Neural progenitor cell (in vitro differentiated cells): ENCODE results near the gene LGALS7B. TPM values are rescaled to one million over a fixed set of nuclear protein-coding genes. Genes with fewer than 3 reads are reported as not detected.
"Not testable (repeated sequence)": the region's sequence is repeated elsewhere in the genome, so short reads cannot be mapped to it uniquely, and the experiment has no call there.

Experiments used
- DNase-seq: peaks from one replicate; pipeline ENCODE4 v3.0.0-alpha.2; 2016; ENCODE audit warnings: low spot score
- H2AFZ ChIP-seq: fragments of 200-600 bp; sonication (generic); replicated peaks from 2 replicates; pipeline ENCODE4 v1.6.1; 2016; ENCODE audit warnings: antibody characterized with exemption
- H3F3A ChIP-seq: fragments of 200-600 bp; sonication (generic); 2 replicates; pipeline ENCODE4 v1.6.1; 2016; ENCODE audit warnings: antibody characterized with exemption, low read depth
- H3K27ac ChIP-seq: fragments of 200-600 bp; sonication (generic); 2 replicates; pipeline ENCODE4 v1.5.1; 2016; ENCODE audit warnings: mild to moderate bottlenecking
- H3K27me3 ChIP-seq: fragments of 200-600 bp; sonication (generic); 2 replicates; pipeline ENCODE4 v1.6.1; 2016; ENCODE audit warnings: mild to moderate bottlenecking, moderate library complexity
- H3K36me3 ChIP-seq: fragments of 200-600 bp; sonication (generic); 2 replicates; pipeline ENCODE4 v1.5.1; 2016
- H3K4me1 ChIP-seq: fragments of 200-600 bp; sonication (generic); 2 replicates; pipeline ENCODE4 v1.6.1; 2016; ENCODE audit warnings: mixed run types
- H3K4me2 ChIP-seq: fragments of 200-600 bp; sonication (generic); 2 replicates; pipeline ENCODE4 v1.6.1; 2016
- H3K4me3 ChIP-seq: fragments of 200-600 bp; sonication (generic); 2 replicates; pipeline ENCODE4 v1.5.1; 2016
- H3K79me2 ChIP-seq: fragments of 200-600 bp; sonication (generic); 2 replicates; pipeline ENCODE4 v1.6.1; 2016; ENCODE audit warnings: low read depth
- H3K9ac ChIP-seq: fragments of 200-600 bp; sonication (generic); 2 replicates; pipeline ENCODE4 v1.6.1; 2016
- H3K9me3 ChIP-seq: fragments of 200-600 bp; sonication (generic); 2 replicates; pipeline ENCODE4 v1.5.1; 2016; ENCODE audit warnings: low read depth
- H4K20me1 ChIP-seq: fragments of 200-600 bp; sonication (generic); 2 replicates; pipeline ENCODE4 v1.6.1; 2016; ENCODE audit warnings: low read depth
- H3K27ac Mint-ChIP-seq: 3 replicates; pipeline ENCODE4 v1.8.0; 2021; ENCODE audit warnings: mixed read lengths
- H3K27me3 Mint-ChIP-seq: 2 replicates; pipeline ENCODE4 v1.8.0; 2022; ENCODE audit warnings: low read depth, mild to moderate bottlenecking, inconsistent platforms, moderate library complexity, mixed read lengths; ENCODE audit not compliant: insufficient read depth
- H3K36me3 Mint-ChIP-seq: 3 replicates; pipeline ENCODE4 v1.8.0; 2021; ENCODE audit warnings: mixed read lengths
- H3K4me1 Mint-ChIP-seq: 3 replicates; pipeline ENCODE4 v1.8.0; 2021; ENCODE audit warnings: mixed read lengths
- H3K4me3 Mint-ChIP-seq: 3 replicates; pipeline ENCODE4 v1.8.0; 2021; ENCODE audit warnings: mild to moderate bottlenecking, moderate library complexity, mixed read lengths
- H3K9me3 Mint-ChIP-seq: 3 replicates; pipeline ENCODE4 v1.8.0; 2020; ENCODE audit warnings: mixed read lengths
- EZH2 ChIP-seq: fragments of 200-600 bp; sonication (generic); IDR thresholded peaks from 2 replicates; pipeline ENCODE4 v1.6.1; 2017; ENCODE audit warnings: antibody characterized with exemption, mild to moderate bottlenecking, moderate library complexity
- EZH2phosphoT487 ChIP-seq: fragments of 200-600 bp; sonication (generic); IDR thresholded peaks from 2 replicates; pipeline ENCODE4 v1.6.1; 2017; ENCODE audit warnings: antibody characterized with exemption
- total RNA-seq: library from RNA; depleted of rRNA; stranded (reverse); fragments of >200 nt; gene quantifications from 2 replicates; pipeline ENCODE4 v1.2.3, GENCODE V29; 2015; ENCODE audit warnings: low replicate concordance
- TF ChIP-seq, protein P1 (sequence below): fragments of 200-600 bp; sonication (generic); IDR thresholded peaks from 2 replicates; pipeline ENCODE4 v1.5.1; 2017; ENCODE audit warnings: antibody characterized with exemption, mild to moderate bottlenecking

LGALS7B gene
- total RNA-seq, 1 donor from 2014 or later = not detected

DNA sequence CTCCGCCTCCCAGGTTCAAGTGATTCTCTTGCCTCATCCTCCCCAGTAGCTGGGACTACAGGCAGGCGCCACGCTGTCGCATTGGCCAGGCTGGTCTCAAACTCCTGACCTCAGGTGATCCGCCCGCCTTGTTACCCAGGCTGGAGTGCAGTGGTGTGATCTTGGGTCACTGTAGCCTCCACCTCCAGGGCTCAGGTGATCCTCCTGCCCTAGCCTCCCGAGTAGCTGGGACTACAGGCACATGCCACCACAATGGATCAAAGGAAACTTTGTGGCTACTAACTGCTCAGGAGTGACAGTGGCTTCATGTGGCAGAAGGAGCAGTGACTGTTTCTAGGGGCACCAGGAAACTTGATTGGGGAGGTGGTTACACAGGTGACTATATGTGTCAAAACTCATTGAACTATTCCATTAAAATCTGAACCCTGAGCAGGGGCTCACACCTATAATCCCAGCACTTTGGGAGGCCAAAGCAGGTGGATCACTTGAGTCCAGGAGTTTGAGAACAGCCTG, 3.8 kb upstream of the LGALS7B start:
- Histone ChIP-seq H3K4me3 (no peak overlapping the region), H3K9me3 (no peaks in the 10 kb centered on the region), H3F3A (no peaks in the 10 kb centered on the region), H3K27ac (no peak overlapping the region), H3K36me3 (no peaks in the 10 kb centered on the region), H3K9ac (no peak overlapping the region), H3K79me2 (no peaks in the 10 kb centered on the region), H3K4me1 (no peaks in the 10 kb centered on the region), H3K4me2 (no peak overlapping the region), H3K27me3 (no peaks in the 10 kb centered on the region), H4K20me1 (no peaks in the 10 kb centered on the region), H2AFZ (no peak overlapping the region)
- no peaks in the 10 kb centered on the region for H3K36me3 Mint-ChIP-seq
- H3K4me1 Mint-ChIP-seq = peaks cover 3% of the 10 kb centered on the region
- no peak for DNase-seq
- H3K27me3 Mint-ChIP-seq = peaks cover 4% of the 10 kb centered on the region
- no peaks in the 10 kb centered on the region for H3K9me3 Mint-ChIP-seq
- H3K27ac Mint-ChIP-seq = no peak overlapping the region
- H3K4me3 Mint-ChIP-seq = no peak overlapping the region
- TF ChIP-seq EZH2phosphoT487 (no peak), EZH2 (no peak)
- TF ChIP-seq, protein P1, sequence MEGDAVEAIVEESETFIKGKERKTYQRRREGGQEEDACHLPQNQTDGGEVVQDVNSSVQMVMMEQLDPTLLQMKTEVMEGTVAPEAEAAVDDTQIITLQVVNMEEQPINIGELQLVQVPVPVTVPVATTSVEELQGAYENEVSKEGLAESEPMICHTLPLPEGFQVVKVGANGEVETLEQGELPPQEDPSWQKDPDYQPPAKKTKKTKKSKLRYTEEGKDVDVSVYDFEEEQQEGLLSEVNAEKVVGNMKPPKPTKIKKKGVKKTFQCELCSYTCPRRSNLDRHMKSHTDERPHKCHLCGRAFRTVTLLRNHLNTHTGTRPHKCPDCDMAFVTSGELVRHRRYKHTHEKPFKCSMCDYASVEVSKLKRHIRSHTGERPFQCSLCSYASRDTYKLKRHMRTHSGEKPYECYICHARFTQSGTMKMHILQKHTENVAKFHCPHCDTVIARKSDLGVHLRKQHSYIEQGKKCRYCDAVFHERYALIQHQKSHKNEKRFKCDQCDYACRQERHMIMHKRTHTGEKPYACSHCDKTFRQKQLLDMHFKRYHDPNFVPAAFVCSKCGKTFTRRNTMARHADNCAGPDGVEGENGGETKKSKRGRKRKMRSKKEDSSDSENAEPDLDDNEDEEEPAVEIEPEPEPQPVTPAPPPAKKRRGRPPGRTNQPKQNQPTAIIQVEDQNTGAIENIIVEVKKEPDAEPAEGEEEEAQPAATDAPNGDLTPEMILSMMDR = no peak

DNA sequence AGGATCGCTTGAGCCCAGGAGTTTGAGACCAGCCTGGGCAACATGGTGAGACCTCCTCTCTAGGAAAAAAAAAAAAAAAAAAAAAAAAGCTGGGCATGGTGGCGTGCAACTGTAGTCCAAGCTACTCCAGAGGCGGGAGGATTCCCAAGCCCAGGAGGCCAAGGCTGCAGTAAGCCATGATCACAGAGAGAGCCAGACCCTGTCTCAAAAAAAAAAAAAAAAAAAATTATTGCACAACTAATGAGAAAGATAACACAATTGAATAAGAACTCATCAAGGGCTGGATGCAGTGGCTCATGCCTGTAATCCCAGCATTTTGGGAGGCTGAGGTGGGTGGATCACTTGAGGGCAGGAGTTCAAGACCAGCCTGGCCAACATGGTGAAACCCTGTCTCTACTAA, 2.9 kb upstream of the LGALS7B start:
- H3K4me2 ChIP-seq, H3K27me3 ChIP-seq, H3K4me3 ChIP-seq, DNase-seq, H3K36me3 ChIP-seq, H2AFZ ChIP-seq, H3K27ac Mint-ChIP-seq, H3K4me1 Mint-ChIP-seq, H3K4me3 Mint-ChIP-seq, H3K27me3 Mint-ChIP-seq, H3F3A ChIP-seq, H3K36me3 Mint-ChIP-seq, H3K9me3 ChIP-seq, H3K27ac ChIP-seq, H3K4me1 ChIP-seq, H4K20me1 ChIP-seq, H3K9ac ChIP-seq, H3K79me2 ChIP-seq, H3K9me3 Mint-ChIP-seq: not testable (repeated sequence)

DNA sequence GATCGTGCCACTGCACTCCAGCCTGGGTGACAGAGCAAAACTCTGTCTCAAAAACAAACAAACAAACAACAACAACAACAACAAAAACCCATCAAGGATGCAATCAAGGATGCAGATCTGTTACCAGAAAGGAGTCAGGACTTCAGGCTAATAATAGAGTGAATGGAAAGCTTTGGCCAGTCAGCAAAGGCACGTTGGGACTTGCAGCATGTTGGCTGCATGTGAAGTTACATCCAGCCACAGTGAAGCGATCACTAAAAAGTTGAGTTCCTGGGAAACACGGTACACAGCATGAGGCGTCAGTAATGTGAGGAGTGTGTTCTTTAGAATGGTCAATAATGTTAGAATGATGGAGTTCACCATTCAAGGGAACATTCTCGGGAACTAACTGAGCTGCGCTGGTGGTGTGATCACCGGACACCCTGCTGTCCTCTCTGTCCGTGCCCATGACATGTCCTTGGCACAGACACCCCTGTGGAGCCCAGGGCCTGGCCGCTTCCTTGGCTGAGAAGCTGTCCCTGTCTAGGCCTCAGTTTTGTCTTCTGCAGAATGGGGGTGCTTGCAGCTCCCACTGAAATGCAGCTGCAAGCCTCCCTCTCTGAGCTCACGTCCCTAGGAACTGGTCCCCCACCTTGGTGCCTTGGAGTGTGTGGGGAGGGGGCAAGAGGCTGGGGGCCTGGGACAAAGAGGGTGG, 2.3 kb upstream of the LGALS7B start:
- Histone ChIP-seq H3K4me2 (no peak overlapping the region), H3K36me3 (no peaks in the 10 kb centered on the region), H3K4me1 (no peaks in the 10 kb centered on the region), H3K79me2 (no peaks in the 10 kb centered on the region), H3K27me3 (no peaks in the 10 kb centered on the region), H3K4me3 (no peak overlapping the region), H3K9me3 (no peaks in the 10 kb centered on the region), H3K27ac (no peak overlapping the region), H3F3A (no peaks in the 10 kb centered on the region), H2AFZ (no peak overlapping the region), H3K9ac (no peak overlapping the region), H4K20me1 (no peaks in the 10 kb centered on the region)
- Mint-ChIP-seq H3K4me1 (peaks cover 3% of the 10 kb centered on the region), H3K27me3 (peaks cover 4% of the 10 kb centered on the region), H3K4me3 (no peak overlapping the region), H3K9me3 (no peaks in the 10 kb centered on the region), H3K27ac (no peak overlapping the region), H3K36me3 (no peaks in the 10 kb centered on the region)
- TF ChIP-seq, protein P1 = no peak
- no peak for TF ChIP-seq EZH2phosphoT487
- no peak for DNase-seq

DNA sequence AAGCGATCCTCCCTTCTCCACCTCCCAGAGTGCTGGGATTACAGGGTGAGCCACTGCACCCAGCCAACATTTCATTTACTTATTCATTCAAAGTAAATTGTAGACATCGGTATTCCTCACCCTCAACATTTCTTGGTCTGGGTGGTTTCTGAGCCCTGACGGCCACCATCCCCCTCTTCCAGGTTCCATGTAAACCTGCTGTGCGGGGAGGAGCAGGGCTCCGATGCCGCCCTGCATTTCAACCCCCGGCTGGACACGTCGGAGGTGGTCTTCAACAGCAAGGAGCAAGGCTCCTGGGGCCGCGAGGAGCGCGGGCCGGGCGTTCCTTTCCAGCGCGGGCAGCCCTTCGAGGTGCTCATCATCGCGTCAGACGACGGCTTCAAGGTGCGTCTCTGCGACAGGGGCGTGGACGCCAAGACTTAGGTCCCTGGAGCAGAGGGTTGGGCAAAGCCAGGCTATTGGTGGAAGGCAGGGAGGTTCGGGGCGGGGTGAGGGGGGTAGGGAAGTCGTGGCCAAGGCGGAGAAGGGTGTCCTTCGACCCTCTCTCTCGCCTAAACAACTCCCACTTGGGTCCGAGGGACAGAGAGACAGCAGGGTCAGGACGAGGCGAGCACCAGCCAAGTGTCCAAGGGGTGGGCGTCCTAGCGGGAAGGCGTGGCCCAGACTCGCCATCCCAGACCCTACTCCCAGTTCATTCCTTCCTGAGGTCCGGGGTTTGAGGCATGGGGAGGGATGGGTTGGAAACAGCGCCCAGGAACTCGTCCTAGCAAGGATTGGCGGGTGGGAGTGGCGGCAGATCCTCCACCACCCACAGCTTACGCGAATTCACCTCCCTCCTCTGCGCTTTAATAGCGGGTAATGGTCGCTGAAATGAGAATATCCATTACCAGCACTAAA, 1.8 kb downstream of the LGALS7B start:
- H3K4me1 ChIP-seq, H3K4me1 Mint-ChIP-seq, H3K36me3 Mint-ChIP-seq, H3K27ac ChIP-seq, H3K4me2 ChIP-seq, H3K27me3 ChIP-seq, H3K9ac ChIP-seq, H2AFZ ChIP-seq, H3K4me3 ChIP-seq, H3F3A ChIP-seq, H3K79me2 ChIP-seq, H3K27ac Mint-ChIP-seq, DNase-seq, H3K9me3 ChIP-seq, H3K36me3 ChIP-seq, H4K20me1 ChIP-seq, H3K9me3 Mint-ChIP-seq, H3K4me3 Mint-ChIP-seq, H3K27me3 Mint-ChIP-seq: not testable (repeated sequence)

DNA sequence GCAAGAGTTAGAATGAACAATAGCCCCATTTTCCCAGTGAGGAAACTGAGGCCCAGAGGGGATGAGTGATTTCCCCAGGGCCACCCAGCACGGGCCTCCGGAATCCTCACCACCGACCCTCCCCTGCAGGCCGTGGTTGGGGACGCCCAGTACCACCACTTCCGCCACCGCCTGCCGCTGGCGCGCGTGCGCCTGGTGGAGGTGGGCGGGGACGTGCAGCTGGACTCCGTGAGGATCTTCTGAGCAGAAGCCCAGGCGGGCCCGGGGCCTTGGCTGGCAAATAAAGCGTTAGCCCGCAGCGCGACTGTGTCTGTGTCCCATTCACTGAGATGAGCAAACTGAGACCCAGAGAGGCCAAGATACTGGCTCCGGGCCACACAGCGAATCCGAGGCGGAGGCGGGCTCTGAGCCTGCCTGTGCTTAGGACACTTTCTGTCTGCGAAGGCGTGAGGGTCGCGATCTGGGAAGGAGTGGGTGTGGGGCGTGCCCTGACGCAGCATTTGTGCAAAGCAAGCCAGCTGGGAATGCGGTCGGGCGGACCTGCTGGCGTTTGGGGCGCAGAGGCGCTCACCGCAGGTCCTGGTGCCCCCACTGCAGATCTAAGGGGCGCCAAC, 2.6 kb downstream of the LGALS7B start:
- H3K36me3 Mint-ChIP-seq, H3K36me3 ChIP-seq, H2AFZ ChIP-seq, H3K4me1 ChIP-seq, H3K27ac ChIP-seq, H3K79me2 ChIP-seq, H3K4me2 ChIP-seq, H3K4me3 ChIP-seq, H3K9ac ChIP-seq, H3K27ac Mint-ChIP-seq, H4K20me1 ChIP-seq, H3K27me3 ChIP-seq, H3K9me3 Mint-ChIP-seq, DNase-seq, H3K4me1 Mint-ChIP-seq, H3F3A ChIP-seq, H3K4me3 Mint-ChIP-seq, H3K9me3 ChIP-seq, H3K27me3 Mint-ChIP-seq: not testable (repeated sequence)
